Ectodermal cell (in vitro differentiated cells): ENCODE measurements around the gene DBX1.

ENCODE experiments used
- H3K27ac ChIP-seq: 2 replicates; pipeline ENCODE4 v1.7.0; 2013; ENCODE audit warnings: mild to moderate bottlenecking, low read depth, low read length; ENCODE audit not compliant: insufficient read depth, poor library complexity, severe bottlenecking
- H3K27me3 ChIP-seq: 2 replicates; pipeline ENCODE4 v1.7.0; 2013; ENCODE audit warnings: mild to moderate bottlenecking, low read length; ENCODE audit not compliant: insufficient read depth, control insufficient read depth, poor library complexity, severe bottlenecking
- H3K36me3 ChIP-seq: one replicate; pipeline ENCODE4 v1.7.0; 2013; ENCODE audit warnings: low read length; ENCODE audit not compliant: control insufficient read depth, insufficient read depth
- H3K4me1 ChIP-seq: one replicate; pipeline ENCODE4 v1.7.0; 2013; ENCODE audit warnings: low read length; ENCODE audit not compliant: control insufficient read depth, insufficient read depth
- H3K4me3 ChIP-seq: 2 replicates; pipeline ENCODE4 v1.7.0; 2013; ENCODE audit warnings: low read depth, low read length, control low read depth; ENCODE audit not compliant: insufficient read depth
- H3K9me3 ChIP-seq: 2 replicates; pipeline ENCODE4 v1.7.0; 2013; ENCODE audit warnings: mild to moderate bottlenecking, low read length, moderate library complexity; ENCODE audit not compliant: control insufficient read depth
- WGBS, 2 experiments: methylation state at CpG; one replicate each; pipeline ENCODE4 v1.1.7; 2013; ENCODE audit warnings: missing lambda C conversion rate in 2 of 2; 5-methylcytosine and 5-hydroxymethylcytosine counted together

The DBX1 gene

GRCh38 chr11:20111871-20112270 lies 48.4 kb downstream of the DBX1 start:
- Histone ChIP-seq H3K36me3 (peaks cover 23% of the 10 kb centered on the region), H3K4me3 (no peak overlapping the region), H3K27ac (no peak overlapping the region), H3K4me1 (no peaks in the 10 kb centered on the region), H3K9me3 (no peaks in the 10 kb centered on the region), H3K27me3 (no peaks in the 10 kb centered on the region)
- 89 to 92% methylated on average over 1 of the region's 1 CpG for WGBS, 2 experiments

DNA sequence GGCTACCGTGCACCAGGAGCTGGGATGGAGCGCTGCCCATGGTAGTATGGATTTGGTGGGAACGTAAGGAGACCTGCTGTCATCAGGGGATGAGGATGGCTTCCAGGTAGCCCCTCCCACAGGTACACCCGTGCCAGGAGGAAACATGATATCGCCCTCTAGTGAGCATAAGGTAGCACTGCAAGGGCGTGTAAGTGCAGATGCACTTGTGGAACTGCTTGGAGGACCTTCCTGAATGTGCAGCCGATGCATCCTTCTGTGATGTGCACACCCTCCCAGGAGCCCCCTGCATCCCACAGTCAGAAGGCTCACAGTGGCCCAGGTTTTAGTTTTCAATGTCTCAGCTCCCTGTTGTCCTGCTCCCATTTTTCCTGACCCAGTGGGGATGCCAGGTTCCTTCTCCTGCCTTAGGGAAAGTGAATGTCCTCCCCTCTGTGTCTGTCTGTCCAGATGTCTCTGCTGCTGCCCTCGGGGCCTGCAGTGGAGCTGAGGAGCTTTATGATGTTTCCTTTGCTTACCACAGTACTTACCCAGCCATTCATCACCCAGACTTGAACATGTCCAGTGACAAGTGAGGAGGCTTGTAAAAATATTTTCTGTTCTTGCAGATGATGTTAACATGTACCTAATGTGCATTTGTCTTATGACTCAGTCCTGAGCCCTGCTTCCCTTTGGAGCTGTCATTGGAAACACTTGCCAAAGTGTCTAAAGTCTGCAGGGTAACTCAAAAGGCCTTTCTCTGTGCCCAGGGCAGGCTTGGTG lies 49.2 kb downstream of the DBX1 start:
- Histone ChIP-seq H3K27ac (no peak overlapping the region), H3K36me3 (peaks cover 23% of the 10 kb centered on the region), H3K27me3 (no peaks in the 10 kb centered on the region), H3K4me3 (no peak overlapping the region), H3K9me3 (no peaks in the 10 kb centered on the region), H3K4me1 (no peaks in the 10 kb centered on the region)
- 44 to 45% methylated on average over 8 of the region's 8 CpGs for WGBS, 2 experiments

- no peaks in the 10 kb centered on the region for H3K9me3 ChIP-seq
- H3K4me3 ChIP-seq = no peak overlapping the region
- H3K27ac ChIP-seq = no peak overlapping the region
- H3K36me3 ChIP-seq = peaks cover 30% of the 10 kb centered on the region
- WGBS, 2 experiments = 95 to 97% methylated on average over 9 of the region's 9 CpGs
- no peaks in the 10 kb centered on the region for H3K4me1 ChIP-seq
- no peaks in the 10 kb centered on the region for H3K27me3 ChIP-seq
Observed at GRCh38 chr11:20109731-20110445, 50.4 kb downstream of the DBX1 start.
